ENCODE measurements around the gene VSTM4.

Gene VSTM4

DNA sequence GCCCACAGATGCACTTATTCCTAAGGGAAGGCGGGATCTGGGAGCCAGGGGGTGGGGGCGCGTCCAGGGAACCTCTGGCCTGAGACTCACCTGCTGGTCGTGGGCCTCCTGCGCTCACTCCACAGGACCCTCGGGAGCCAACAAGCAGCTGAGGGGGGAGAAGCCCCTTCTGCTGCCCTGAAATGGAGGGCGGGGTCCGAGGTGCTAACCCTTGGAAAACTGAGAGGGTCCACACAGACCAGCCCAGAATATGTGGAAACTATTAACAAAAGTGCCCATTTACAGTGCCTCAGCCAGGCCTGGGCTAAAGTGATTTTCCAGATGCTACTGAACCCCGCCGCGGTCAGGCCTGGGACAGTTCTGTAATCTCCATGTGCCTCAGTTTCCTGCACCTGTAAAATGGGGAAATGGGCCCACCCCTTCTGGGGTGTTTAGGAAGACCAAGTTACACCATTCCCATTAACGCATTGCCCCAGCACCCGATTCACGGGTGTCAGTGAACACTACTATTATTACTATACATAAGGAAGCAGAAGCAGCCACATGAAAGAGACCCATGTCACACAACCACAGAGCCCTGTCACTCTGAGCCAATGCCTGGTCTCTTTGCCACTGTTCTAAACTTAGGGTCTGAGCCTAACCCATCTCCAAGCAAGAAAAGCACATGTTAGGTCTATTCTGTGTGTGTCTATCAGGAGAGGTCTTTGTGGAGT is 630 bp upstream of the VSTM4 start:
- no peak for TF ChIP-seq CTCF (IDR thresholded peaks at IDR 0.05)
- H3K4me3 ChIP-seq: peak overlapping the region; percentile 68 to 83
- peak overlapping the region; percentile 66 to 90 for H3K27ac ChIP-seq
- H3K27me3 ChIP-seq: no peaks in the 10 kb centered on the region
- H3K4me1 ChIP-seq: peaks cover 0 to 43% (median 23%) of the 10 kb centered on the region in 4 donors
- intact Hi-C loops (cut with DNase I; ENCODE audit: low total_unique reads): loop anchor here (5.0 kb wide), 1 partner anchor 39 kb away; no protein-coding TSS in a partner anchor
- H3K36me3 ChIP-seq: no peaks in the 10 kb centered on the region
- DNase-seq: no peak
- no peaks in the 10 kb centered on the region for H3K9me3 ChIP-seq

- Histone ChIP-seq H3K27ac (peak overlapping the region; percentile 88 to 90), H3K4me1 (peaks cover 0 to 56% (median 35%) of the 10 kb centered on the region in 4 donors), H3K36me3 (no peaks in the 10 kb centered on the region), H3K27me3 (no peaks in the 10 kb centered on the region), H3K4me3 (peak overlapping the region; percentile 68 to 83), H3K9me3 (no peaks in the 10 kb centered on the region)
- intact Hi-C loops (cut with DNase I; ENCODE audit: low total_unique reads): loop anchor here (5.0 kb wide), 1 partner anchor 37 kb away; no protein-coding TSS in a partner anchor
- TF ChIP-seq CTCF (IDR thresholded peaks at IDR 0.05): no peak
- no peak for DNase-seq
Observed at GRCh38 chr10:49114718-49115014, 656 bp downstream of the VSTM4 start.

- intact Hi-C loops (cut with DNase I; ENCODE audit: low total_unique reads): no loop called here
- DNase-seq: no peak
- no peaks in the 10 kb centered on the region for H3K36me3 ChIP-seq
- peak overlapping the region; percentile 88 to 90 for H3K27ac ChIP-seq
- no peaks in the 10 kb centered on the region for H3K27me3 ChIP-seq
- H3K4me1 ChIP-seq: peaks cover 0 to 65% (median 44%) of the 10 kb centered on the region in 4 donors
- peak overlapping the region; percentile 68 to 83 for H3K4me3 ChIP-seq
- no peaks in the 10 kb centered on the region for H3K9me3 ChIP-seq
- TF ChIP-seq CTCF (IDR thresholded peaks at IDR 0.05): no peak
Observed at GRCh38 chr10:49113741-49114141, 1.6 kb downstream of the VSTM4 start.

- H3K4me3 ChIP-seq: no peak overlapping the region
- H3K9me3 ChIP-seq: no peaks in the 10 kb centered on the region
- peak overlapping the region; percentile 88 to 90 for H3K27ac ChIP-seq
- DNase-seq: no peak
- H3K36me3 ChIP-seq: no peaks in the 10 kb centered on the region
- no peak for TF ChIP-seq CTCF (IDR thresholded peaks at IDR 0.05)
- H3K27me3 ChIP-seq: no peaks in the 10 kb centered on the region
- peaks cover 0 to 74% (median 53%) of the 10 kb centered on the region in 4 donors for H3K4me1 ChIP-seq
- intact Hi-C loops (cut with DNase I; ENCODE audit: low total_unique reads): no loop called here
Observed at GRCh38 chr10:49112851-49113250, 2.5 kb downstream of the VSTM4 start.

DNA sequence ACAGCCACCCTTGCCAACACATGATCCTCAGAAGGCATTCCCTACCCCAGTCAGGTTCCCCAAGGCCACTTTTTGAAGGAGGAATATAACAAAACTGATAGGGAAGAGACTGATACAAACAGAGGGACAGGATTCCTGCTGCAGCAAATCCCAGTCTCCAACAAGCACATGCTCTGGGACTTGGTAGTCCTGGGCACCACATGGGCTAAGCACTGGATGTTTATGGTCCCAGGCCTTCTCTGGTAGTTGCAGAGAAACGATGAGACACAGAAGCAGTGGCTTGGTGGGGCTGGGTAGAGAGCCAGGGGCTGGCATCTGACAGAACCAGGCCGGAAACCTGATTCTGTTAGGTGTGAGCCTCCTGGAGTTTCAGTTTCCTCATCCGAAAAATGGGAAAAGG is 3.2 kb downstream of the VSTM4 start:
- H3K4me3 ChIP-seq: no peak overlapping the region
- no peak for TF ChIP-seq CTCF (IDR thresholded peaks at IDR 0.05)
- intact Hi-C loops (cut with DNase I; ENCODE audit: low total_unique reads): no loop called here
- peak overlapping the region in 1 of 2 donors; percentile 78 for H3K27ac ChIP-seq
- H3K36me3 ChIP-seq: no peaks in the 10 kb centered on the region
- no peaks in the 10 kb centered on the region for H3K9me3 ChIP-seq
- H3K4me1 ChIP-seq: peaks cover 5 to 82% (median 60%) of the 10 kb centered on the region in 4 donors
- DNase-seq: no peak
- no peaks in the 10 kb centered on the region for H3K27me3 ChIP-seq

Data from tibial artery (tissue), 4 donors.